Activated naive CD8-positive, alpha-beta T cell treated with anti-CD3 and anti-CD28 coated beads, Interleukin-2, amount 10 ng/mL, durations not matched to agents 7 days and 5 days (primary cell): ENCODE measurements around the gene HTATIP2. TPM values are rescaled to one million over a fixed set of nuclear protein-coding genes. Genes with fewer than 3 reads are reported as not detected.
"Not testable (repeated sequence)": the region's sequence is repeated elsewhere in the genome, so short reads cannot be mapped to it uniquely, and the experiment has no call there.

ENCODE experiments used
- ATAC-seq: fragments of 150-1000 bp; cut with Tn5 transposase; one replicate; pipeline ENCODE4 v1.10.0; 2021; ENCODE audit warnings: low read depth, moderate library complexity
- POLR2A ChIA-PET: fragments of 350-600 bp; sonication (Branson Sonifier 250); formaldehyde crosslinking; loops from one replicate; lab custom pipeline; 2021; ENCODE audit warnings: antibody characterized with exemption; lab: Charles Lee
- DNase-seq: peaks from one replicate; pipeline ENCODE4 v3.0.0; 2021
- H3K27ac Mint-ChIP-seq: one replicate; pipeline ENCODE4 v1.8.0; 2022; ENCODE audit warnings: mild to moderate bottlenecking, mixed read lengths
- H3K27me3 Mint-ChIP-seq: one replicate; pipeline ENCODE4 v1.8.0; 2022; ENCODE audit warnings: mild to moderate bottlenecking, moderate library complexity, mixed read lengths
- H3K36me3 Mint-ChIP-seq: one replicate; pipeline ENCODE4 v1.8.0; 2021; ENCODE audit warnings: mild to moderate bottlenecking, mixed read lengths
- H3K4me1 Mint-ChIP-seq: one replicate; pipeline ENCODE4 v1.8.0; 2021; ENCODE audit warnings: mixed read lengths
- H3K4me3 Mint-ChIP-seq: one replicate; pipeline ENCODE4 v1.8.0; 2022; ENCODE audit warnings: mild to moderate bottlenecking, moderate library complexity, mixed read lengths
- H3K9me3 Mint-ChIP-seq: one replicate; pipeline ENCODE4 v1.8.0; 2021; ENCODE audit warnings: mixed read lengths
- total RNA-seq, 2 experiments: library from RNA; stranded (reverse); gene quantifications; one replicate each; pipeline ENCODE4 v1.2.3, GENCODE V29; 2021

HTATIP2 gene
- total RNA-seq, 2 experiments from 2014 or later: 46.1 to 50.9 TPM

GRCh38 chr11:20376162-20376730, 12.7 kb downstream of the HTATIP2 start:
- Mint-ChIP-seq H3K4me3 (no peak overlapping the region), H3K36me3 (peaks cover 12% of the 10 kb centered on the region), H3K9me3 (no peaks in the 10 kb centered on the region), H3K27me3 (no peaks in the 10 kb centered on the region), H3K4me1 (peaks cover 1% of the 10 kb centered on the region), H3K27ac (no peak overlapping the region)
- no peak for ATAC-seq
- DNase-seq: no peak
- POLR2A ChIA-PET: interaction anchor here (0.7 kb wide), 1 partner anchor 12 kb away, joined by 3 read pairs; no protein-coding TSS in a partner anchor

- H3K4me3 Mint-ChIP-seq: peak overlapping the region; percentile 96
- POLR2A ChIA-PET, H3K27me3 Mint-ChIP-seq, H3K36me3 Mint-ChIP-seq, DNase-seq, ATAC-seq, H3K9me3 Mint-ChIP-seq: not testable (repeated sequence)
- H3K27ac Mint-ChIP-seq: peak overlapping the region; percentile 67
- peaks cover 15% of the 10 kb centered on the region for H3K4me1 Mint-ChIP-seq
Observed at GRCh38 chr11:20385996-20386395, 22.5 kb downstream of the HTATIP2 start.

- peaks cover 16% of the 10 kb centered on the region for H3K4me1 Mint-ChIP-seq
- ATAC-seq (peak; percentile 91), DNase-seq (peak; percentile 99)
- H3K4me3 Mint-ChIP-seq: peak within 1 kb of the TSS; percentile 96
- no peaks in the 10 kb centered on the region for H3K9me3 Mint-ChIP-seq
- peak within 1 kb of the TSS; percentile 100 for H3K27ac Mint-ChIP-seq
- POLR2A ChIA-PET: interaction anchor here (1.0 kb wide), 1 partner anchor 23 kb away, joined by 3 read pairs; no protein-coding TSS in a partner anchor
- peaks cover 4% of the 10 kb centered on the region for H3K36me3 Mint-ChIP-seq
- no peaks in the 10 kb centered on the region for H3K27me3 Mint-ChIP-seq
Observed at GRCh38 chr11:20387261-20388095, 24.0 kb downstream of the HTATIP2 start, which contains the start of gene PRMT3. PRMT3 (plus strand) TSS chr11:20387716; CDS start chr11:20387747, 31 bp downstream.

GRCh38 chr11:20388096-20389055, 24.9 kb downstream of the HTATIP2 start:
- peaks cover 16% of the 10 kb centered on the region for H3K4me1 Mint-ChIP-seq
- POLR2A ChIA-PET: interaction anchor here (1.6 kb wide), 1 partner anchor 25 kb away, joined by 7 read pairs; the partner anchor contains the start of gene HTATIP2
- ATAC-seq (no peak), DNase-seq (no peak)
- H3K27me3 Mint-ChIP-seq: no peaks in the 10 kb centered on the region
- H3K4me3 Mint-ChIP-seq: peak overlapping the region; percentile 96
- H3K27ac Mint-ChIP-seq: peak overlapping the region; percentile 100
- no peaks in the 10 kb centered on the region for H3K9me3 Mint-ChIP-seq
- H3K36me3 Mint-ChIP-seq: peaks cover 6% of the 10 kb centered on the region

- ATAC-seq (peak; percentile 92), DNase-seq (no peak)
- POLR2A ChIA-PET: interaction anchor here (1.0 kb wide), 1 partner anchor 213 kb away, joined by 3 read pairs; no protein-coding TSS in a partner anchor
Observed at GRCh38 chr11:20397281-20397680, 33.8 kb downstream of the HTATIP2 start.

GRCh38 chr11:20399498-20399897, 36.0 kb downstream of the HTATIP2 start:
- DNase-seq (no peak), ATAC-seq (no peak)
- POLR2A ChIA-PET: no interaction called here
- no peak overlapping the region for H3K27ac Mint-ChIP-seq
- no peak overlapping the region for H3K4me3 Mint-ChIP-seq
- H3K4me1 Mint-ChIP-seq: peaks cover 5% of the 10 kb centered on the region
- no peaks in the 10 kb centered on the region for H3K27me3 Mint-ChIP-seq
- no peaks in the 10 kb centered on the region for H3K9me3 Mint-ChIP-seq
- peaks cover 12% of the 10 kb centered on the region for H3K36me3 Mint-ChIP-seq

More at GRCh38 chr11:20397281-20397680, 33.8 kb downstream of the HTATIP2 start:
- H3K27me3 Mint-ChIP-seq: no peaks in the 10 kb centered on the region
- H3K4me1 Mint-ChIP-seq: peaks cover 5% of the 10 kb centered on the region
- no peak overlapping the region for H3K27ac Mint-ChIP-seq
- H3K36me3 Mint-ChIP-seq: peaks cover 17% of the 10 kb centered on the region
- H3K9me3 Mint-ChIP-seq: no peaks in the 10 kb centered on the region
- no peak overlapping the region for H3K4me3 Mint-ChIP-seq

GRCh38 chr11:20403059-20403458, 39.5 kb downstream of the HTATIP2 start:
- no peaks in the 10 kb centered on the region for H3K27me3 Mint-ChIP-seq
- H3K4me3 Mint-ChIP-seq: no peak overlapping the region
- DNase-seq: no peak
- H3K36me3 Mint-ChIP-seq: peaks cover 9% of the 10 kb centered on the region
- no peaks in the 10 kb centered on the region for H3K9me3 Mint-ChIP-seq
- no peak for ATAC-seq
- POLR2A ChIA-PET: no interaction called here
- no peaks in the 10 kb centered on the region for H3K4me1 Mint-ChIP-seq
- H3K27ac Mint-ChIP-seq: no peak overlapping the region

GRCh38 chr11:20406484-20406883, 43.0 kb downstream of the HTATIP2 start:
- Mint-ChIP-seq H3K27me3 (no peaks in the 10 kb centered on the region), H3K9me3 (no peaks in the 10 kb centered on the region), H3K4me1 (no peaks in the 10 kb centered on the region), H3K36me3 (peaks cover 13% of the 10 kb centered on the region), H3K4me3 (no peak overlapping the region), H3K27ac (no peak overlapping the region)
- no peak for DNase-seq
- no peak for ATAC-seq
- POLR2A ChIA-PET: no interaction called here

GRCh38 chr11:20407344-20407743, 43.8 kb downstream of the HTATIP2 start:
- Mint-ChIP-seq H3K36me3 (peaks cover 16% of the 10 kb centered on the region), H3K4me3 (no peak overlapping the region)

GRCh38 chr11:20415432-20415831, 51.9 kb downstream of the HTATIP2 start:
- no peaks in the 10 kb centered on the region for H3K27me3 Mint-ChIP-seq
- no peak for ATAC-seq
- H3K4me3 Mint-ChIP-seq: no peak overlapping the region

More at GRCh38 chr11:20407344-20407743, 43.8 kb downstream of the HTATIP2 start:
- POLR2A ChIA-PET: no interaction called here
- H3K9me3 Mint-ChIP-seq: no peaks in the 10 kb centered on the region
- H3K27ac Mint-ChIP-seq: no peak overlapping the region
- ATAC-seq: no peak
- no peaks in the 10 kb centered on the region for H3K4me1 Mint-ChIP-seq
- H3K27me3 Mint-ChIP-seq: no peaks in the 10 kb centered on the region
- no peak for DNase-seq

GRCh38 chr11:20417771-20418170, 54.3 kb downstream of the HTATIP2 start:
- POLR2A ChIA-PET: no interaction called here
- Mint-ChIP-seq H3K27me3 (no peaks in the 10 kb centered on the region), H3K9me3 (no peaks in the 10 kb centered on the region), H3K27ac (no peak overlapping the region), H3K4me3 (no peak overlapping the region), H3K4me1 (no peaks in the 10 kb centered on the region), H3K36me3 (peaks cover 18% of the 10 kb centered on the region)
- no peak for ATAC-seq
- no peak for DNase-seq

More at GRCh38 chr11:20415432-20415831, 51.9 kb downstream of the HTATIP2 start:
- no peak overlapping the region for H3K27ac Mint-ChIP-seq
- peaks cover 23% of the 10 kb centered on the region for H3K36me3 Mint-ChIP-seq
- peaks cover 1% of the 10 kb centered on the region for H3K4me1 Mint-ChIP-seq
- H3K9me3 Mint-ChIP-seq: no peaks in the 10 kb centered on the region
- POLR2A ChIA-PET: no interaction called here
- no peak for DNase-seq

GRCh38 chr11:20421946-20422345, 58.4 kb downstream of the HTATIP2 start:
- POLR2A ChIA-PET: no interaction called here
- DNase-seq (no peak), ATAC-seq (no peak)
- no peak overlapping the region for H3K4me3 Mint-ChIP-seq
- H3K27me3 Mint-ChIP-seq: no peaks in the 10 kb centered on the region
- H3K36me3 Mint-ChIP-seq: peaks cover 9% of the 10 kb centered on the region
- no peaks in the 10 kb centered on the region for H3K9me3 Mint-ChIP-seq
- no peak overlapping the region for H3K27ac Mint-ChIP-seq
- H3K4me1 Mint-ChIP-seq: no peaks in the 10 kb centered on the region

- ATAC-seq (no peak), DNase-seq (no peak)
- no peak overlapping the region for H3K4me3 Mint-ChIP-seq
- no peaks in the 10 kb centered on the region for H3K9me3 Mint-ChIP-seq
- peaks cover 2% of the 10 kb centered on the region for H3K4me1 Mint-ChIP-seq
- no peaks in the 10 kb centered on the region for H3K27me3 Mint-ChIP-seq
- H3K36me3 Mint-ChIP-seq: peaks cover 11% of the 10 kb centered on the region
- no peak overlapping the region for H3K27ac Mint-ChIP-seq
- POLR2A ChIA-PET: no interaction called here
Observed at GRCh38 chr11:20429216-20429615, 65.7 kb downstream of the HTATIP2 start.
